22Rv1 (cell line): ENCODE data around the gene EVI5L.
"Not testable (repeated sequence)": the region's sequence is repeated elsewhere in the genome, so short reads cannot be mapped to it uniquely, and the experiment has no call there.

ENCODE experiments used
- H3K27ac ChIP-seq: fragments of 450-650 bp; 2 replicates; pipeline ENCODE4 v1.5.1; 2017
- ZFX ChIP-seq: fragments of 450-650 bp; IDR thresholded peaks from 2 replicates; pipeline ENCODE4 v1.6.1; 2017; ENCODE audit warnings: antibody characterized with exemption, borderline replicate concordance
- TF ChIP-seq, protein P1 (sequence below): fragments of 450-650 bp; IDR thresholded peaks from 2 replicates; pipeline ENCODE4 v1.5.1; 2017; ENCODE audit warnings: mild to moderate bottlenecking

The EVI5L gene

DNA sequence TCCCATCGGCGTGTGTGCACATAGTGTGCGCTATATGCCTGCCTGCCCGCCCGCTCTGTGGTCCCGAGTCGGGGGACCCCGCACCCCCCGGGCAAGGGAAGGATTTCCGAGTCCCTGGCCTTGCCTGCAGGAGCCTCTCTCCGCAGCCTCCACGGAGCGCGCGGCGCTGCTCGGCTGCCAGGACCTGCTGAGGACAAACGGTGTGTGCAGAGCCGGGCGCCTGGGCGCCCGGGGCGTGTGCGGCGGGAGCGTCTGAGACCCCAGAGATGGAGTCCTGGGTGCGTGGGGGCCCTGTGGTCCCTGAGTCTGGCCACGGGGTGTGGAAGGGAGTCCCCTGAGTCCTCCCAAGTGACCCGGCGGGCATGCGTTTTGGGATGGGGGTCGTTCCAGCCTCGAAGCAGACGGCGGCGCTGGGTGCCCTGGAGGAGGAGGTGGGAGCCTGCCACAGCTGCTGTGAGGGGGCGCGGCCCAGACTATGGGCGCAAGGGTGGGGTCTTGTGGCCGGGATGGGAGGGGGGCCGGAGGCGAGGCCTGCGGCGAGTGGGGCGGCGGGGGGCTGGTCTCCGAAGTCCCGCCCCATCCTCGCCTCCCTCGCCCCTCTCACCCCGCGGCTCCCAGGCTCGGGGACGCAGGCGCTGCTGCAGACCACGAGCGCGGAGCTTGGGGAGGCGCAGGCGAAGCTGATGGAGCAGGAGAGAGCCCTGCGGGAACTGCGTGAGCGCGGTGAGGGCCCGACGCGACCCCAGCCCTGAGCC is 41.7 kb upstream of the EVI5L start:
- TF ChIP-seq, protein P1, sequence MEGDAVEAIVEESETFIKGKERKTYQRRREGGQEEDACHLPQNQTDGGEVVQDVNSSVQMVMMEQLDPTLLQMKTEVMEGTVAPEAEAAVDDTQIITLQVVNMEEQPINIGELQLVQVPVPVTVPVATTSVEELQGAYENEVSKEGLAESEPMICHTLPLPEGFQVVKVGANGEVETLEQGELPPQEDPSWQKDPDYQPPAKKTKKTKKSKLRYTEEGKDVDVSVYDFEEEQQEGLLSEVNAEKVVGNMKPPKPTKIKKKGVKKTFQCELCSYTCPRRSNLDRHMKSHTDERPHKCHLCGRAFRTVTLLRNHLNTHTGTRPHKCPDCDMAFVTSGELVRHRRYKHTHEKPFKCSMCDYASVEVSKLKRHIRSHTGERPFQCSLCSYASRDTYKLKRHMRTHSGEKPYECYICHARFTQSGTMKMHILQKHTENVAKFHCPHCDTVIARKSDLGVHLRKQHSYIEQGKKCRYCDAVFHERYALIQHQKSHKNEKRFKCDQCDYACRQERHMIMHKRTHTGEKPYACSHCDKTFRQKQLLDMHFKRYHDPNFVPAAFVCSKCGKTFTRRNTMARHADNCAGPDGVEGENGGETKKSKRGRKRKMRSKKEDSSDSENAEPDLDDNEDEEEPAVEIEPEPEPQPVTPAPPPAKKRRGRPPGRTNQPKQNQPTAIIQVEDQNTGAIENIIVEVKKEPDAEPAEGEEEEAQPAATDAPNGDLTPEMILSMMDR: no peak
- no peak for TF ChIP-seq ZFX
- no peak overlapping the region for H3K27ac ChIP-seq

DNA sequence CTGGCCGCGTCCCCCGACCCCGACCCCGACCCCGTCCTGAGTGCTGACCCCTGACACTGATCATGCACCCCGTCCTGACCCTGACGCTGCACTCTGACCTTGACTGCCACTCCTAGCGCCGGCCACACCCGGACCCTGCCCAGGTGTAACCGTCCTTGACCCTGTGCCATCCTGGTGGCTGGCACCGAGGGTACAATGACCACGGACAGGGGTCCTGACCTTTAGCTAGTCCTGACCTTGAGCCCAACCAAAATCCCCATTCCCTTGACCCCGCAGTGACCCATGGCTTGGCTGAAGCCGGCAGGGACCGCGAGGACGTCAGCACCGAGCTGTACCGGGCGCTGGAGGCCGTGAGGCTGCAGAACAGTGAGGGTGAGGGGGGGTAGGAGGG is 41.1 kb upstream of the EVI5L start:
- H3K27ac ChIP-seq: no peak overlapping the region
- no peak for TF ChIP-seq ZFX
- TF ChIP-seq, protein P1: no peak

DNA sequence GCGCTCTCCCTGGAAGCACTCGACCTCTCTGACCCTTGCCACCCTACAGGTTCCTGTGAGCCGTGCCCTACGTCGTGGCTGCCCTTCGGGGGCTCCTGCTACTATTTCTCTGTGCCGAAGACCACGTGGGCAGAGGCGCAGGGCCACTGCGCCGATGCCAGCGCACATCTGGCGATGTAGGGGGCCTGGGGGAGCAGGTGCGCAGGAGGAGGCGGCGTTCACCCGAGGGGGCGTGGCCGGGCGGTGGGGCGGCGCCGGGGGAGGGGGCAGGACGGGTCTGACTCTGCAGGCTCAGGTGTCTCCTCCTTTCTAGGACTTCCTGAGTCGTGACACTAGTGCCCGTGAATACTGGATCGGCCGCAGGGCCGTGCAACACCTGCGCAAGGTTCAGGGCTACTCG is 40.6 kb upstream of the EVI5L start:
- no peak overlapping the region for H3K27ac ChIP-seq
- TF ChIP-seq ZFX: no peak
- TF ChIP-seq, protein P1: no peak

DNA sequence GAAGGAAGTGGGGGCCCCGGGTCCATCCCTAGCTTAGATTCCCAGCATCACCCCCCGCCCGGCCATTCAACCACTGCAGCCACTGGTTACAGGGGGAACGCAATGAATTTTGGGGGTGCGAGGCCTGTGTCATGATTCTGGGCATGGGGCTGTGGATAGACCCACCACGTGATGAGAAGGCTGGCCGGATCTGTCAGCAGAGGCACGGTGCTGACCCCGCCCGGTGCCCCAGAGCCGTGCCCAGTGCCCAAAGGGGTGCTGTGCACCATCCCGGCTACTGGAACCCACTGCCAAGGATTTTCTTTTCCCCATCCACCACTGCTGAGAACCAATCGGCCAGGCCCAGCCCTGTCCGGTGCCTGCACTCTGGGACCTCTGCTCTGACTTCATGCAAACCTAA is 39.6 kb upstream of the EVI5L start:
- H3K27ac ChIP-seq: no peak overlapping the region
- TF ChIP-seq, protein P1: no peak
- no peak for TF ChIP-seq ZFX

DNA sequence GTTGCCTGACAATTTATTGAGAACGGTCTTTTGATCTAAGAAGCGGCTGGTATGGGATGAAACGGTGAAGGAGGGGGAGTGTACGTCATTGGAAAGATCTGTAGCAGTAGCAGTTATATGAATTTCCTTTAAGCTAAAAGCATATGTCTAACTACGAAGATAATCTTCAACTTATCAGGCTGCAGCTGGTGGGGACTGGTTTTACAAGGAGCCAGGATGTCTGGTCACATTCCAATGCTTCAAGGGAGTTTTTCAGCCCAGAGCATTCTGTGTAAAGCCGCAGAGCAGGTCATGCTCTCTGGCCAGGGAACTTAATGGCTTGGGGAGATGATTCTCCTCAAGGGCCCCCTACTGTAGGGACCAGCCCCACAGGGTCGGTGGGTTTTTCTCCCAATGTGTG is 37.7 kb upstream of the EVI5L start:
- TF ChIP-seq, protein P1: no peak
- no peak for TF ChIP-seq ZFX
- no peak overlapping the region for H3K27ac ChIP-seq

DNA sequence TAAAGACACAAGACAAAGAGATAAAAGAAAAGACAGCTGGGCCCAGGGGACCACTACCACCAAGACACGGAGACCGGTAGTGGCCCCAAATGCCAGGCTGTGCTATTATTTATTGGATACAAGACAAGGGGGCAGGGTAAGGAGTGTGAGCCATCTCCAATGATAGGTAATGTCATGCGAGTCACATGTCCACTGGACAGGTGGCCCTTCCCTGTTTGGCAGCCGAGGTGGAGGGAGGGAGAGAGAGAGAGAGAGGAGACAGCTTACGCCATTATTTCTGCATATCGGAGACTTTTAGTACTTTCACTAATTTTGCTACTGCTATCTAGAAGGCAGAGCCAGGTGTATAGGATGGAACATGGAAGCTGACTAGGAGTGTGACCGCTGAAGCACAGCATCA is 37.3 kb upstream of the EVI5L start:
- H3K27ac ChIP-seq: not testable (repeated sequence)

DNA sequence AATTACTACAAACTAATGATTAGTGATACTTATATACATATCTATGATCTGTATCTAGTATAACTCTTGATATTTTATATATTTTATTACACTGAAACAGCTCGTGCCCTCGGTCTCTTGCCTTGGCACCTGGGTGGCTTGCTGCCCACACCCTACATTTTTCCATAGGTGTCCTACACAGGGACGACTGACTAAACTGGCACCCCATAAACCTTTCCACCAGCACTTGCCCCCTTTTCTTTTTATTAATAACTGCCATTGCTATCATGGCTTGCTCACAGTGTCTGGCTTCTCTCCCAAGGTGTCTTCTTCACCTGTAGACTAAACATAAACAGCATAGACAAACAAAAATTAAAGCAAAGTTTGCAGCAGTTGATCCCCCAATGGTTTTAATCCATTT is 36.5 kb upstream of the EVI5L start:
- no peak overlapping the region for H3K27ac ChIP-seq
- TF ChIP-seq ZFX: no peak
- TF ChIP-seq, protein P1: no peak

DNA sequence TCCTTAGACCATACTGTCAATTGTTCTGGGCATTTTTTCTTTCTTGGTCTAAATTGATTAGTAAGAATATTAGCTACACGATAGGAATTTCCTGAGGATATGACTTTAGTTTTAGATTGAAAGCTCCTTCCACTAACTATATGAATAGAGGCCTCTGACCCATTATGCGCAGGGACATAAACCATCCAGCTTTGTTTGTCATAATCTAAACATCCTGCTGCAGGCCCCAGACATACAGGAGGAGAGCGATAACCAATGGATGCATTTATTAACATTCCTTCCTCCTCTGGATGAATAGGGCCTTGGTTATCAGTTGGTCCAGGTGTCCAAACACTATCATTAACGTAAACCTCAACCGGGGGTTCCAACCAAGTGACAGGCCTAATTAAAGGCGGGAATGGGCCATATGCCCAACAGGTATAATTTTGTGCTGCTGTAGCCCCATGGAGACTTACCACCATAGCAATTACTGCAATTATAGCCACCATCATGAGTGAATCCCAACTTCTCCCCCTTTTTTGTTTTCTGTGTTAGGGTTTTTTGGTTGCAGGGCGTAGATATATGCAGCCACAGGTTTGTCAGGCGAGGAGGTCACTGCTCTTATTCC is 34.4 kb upstream of the EVI5L start:
- H3K27ac ChIP-seq: no peak overlapping the region
- TF ChIP-seq, protein P1: no peak
- no peak for TF ChIP-seq ZFX
